GM19025 (cell line): ENCODE results near the gene BTN3A1.
"Not testable (repeated sequence)": the region's sequence is repeated elsewhere in the genome, so short reads cannot be mapped to it uniquely, and the experiment has no call there.

Experiments
- ATAC-seq: cut with Tn5 transposase; IDR thresholded peaks from one replicate; pipeline ENCODE4 v1.9.1; 2021; ENCODE audit warnings: mild to moderate bottlenecking, low read depth, moderate library complexity; ENCODE audit not compliant: unreplicated experiment

Gene BTN3A1

GRCh38 chr6:26411751-26412150 lies 9.7 kb downstream of the BTN3A1 start:
- ATAC-seq = no peak

GRCh38 chr6:26412228-26412627 lies 10.2 kb downstream of the BTN3A1 start:
- no peak for ATAC-seq

- ATAC-seq = no peak
Observed at GRCh38 chr6:26412954-26413353, 10.9 kb downstream of the BTN3A1 start.

GRCh38 chr6:26414281-26414680 lies 12.2 kb downstream of the BTN3A1 start:
- no peak for ATAC-seq

- no peak for ATAC-seq
Observed at GRCh38 chr6:26415036-26415614, 13.1 kb downstream of the BTN3A1 start.

- ATAC-seq = no peak
Observed at GRCh38 chr6:26415791-26416190, 13.7 kb downstream of the BTN3A1 start.

GRCh38 chr6:26416288-26416687 lies 14.2 kb downstream of the BTN3A1 start:
- no peak for ATAC-seq

GRCh38 chr6:26418077-26418476 lies 16.0 kb downstream of the BTN3A1 start:
- ATAC-seq = not testable (repeated sequence)

- ATAC-seq = not testable (repeated sequence)
Observed at GRCh38 chr6:26418795-26419194, 16.7 kb downstream of the BTN3A1 start.

GRCh38 chr6:26420688-26421171 lies 18.7 kb downstream of the BTN3A1 start:
- ATAC-seq = no peak

GRCh38 chr6:26421259-26422144 lies 19.4 kb downstream of the BTN3A1 start:
- peak; percentile 79 for ATAC-seq

GRCh38 chr6:26422329-26422728 lies 20.3 kb downstream of the BTN3A1 start:
- no peak for ATAC-seq

GRCh38 chr6:26426691-26427450 lies 24.8 kb downstream of the BTN3A1 start:
- ATAC-seq = no peak

GRCh38 chr6:26427451-26427809 lies 25.4 kb downstream of the BTN3A1 start:
- ATAC-seq = no peak

GRCh38 chr6:26428206-26428605 lies 26.1 kb downstream of the BTN3A1 start:
- no peak for ATAC-seq

GRCh38 chr6:26430787-26431186 lies 28.7 kb downstream of the BTN3A1 start:
- ATAC-seq = no peak

- no peak for ATAC-seq
Observed at GRCh38 chr6:26431258-26432172, 29.4 kb downstream of the BTN3A1 start.

GRCh38 chr6:26432627-26433201 lies 30.6 kb downstream of the BTN3A1 start:
- ATAC-seq = no peak

GRCh38 chr6:26433680-26434079 lies 31.6 kb downstream of the BTN3A1 start:
- not testable (repeated sequence) for ATAC-seq

GRCh38 chr6:26436018-26436417 lies 33.9 kb downstream of the BTN3A1 start:
- no peak for ATAC-seq
